T-cell (primary cell): ENCODE results near the gene KRI1. TPM values are rescaled to one million over a fixed set of nuclear protein-coding genes. Genes with fewer than 3 reads are reported as not detected.

ENCODE experiments used
- ATAC-seq, 4 experiments: fragments of 200-7000 bp in 3 of 4; fragments of 150-1000 bp in 1 of 4; cut with Tn5 transposase; replicated peaks in 1 of 4; 1 replicate in 3 of 4; 2 replicates in 1 of 4; pipeline ENCODE4 v1.10.0; 2021; ENCODE audit warnings: moderate library complexity in 3 of 4, mild to moderate bottlenecking in 2 of 4, moderate number of reproducible peaks in 1 of 4
- CTCF ChIA-PET, 2 donors: fragments of 300-600 bp; sonication (Branson Sonifier 250); formaldehyde crosslinking; loops; one replicate each; lab custom pipeline; 2022; ENCODE audit warnings: antibody characterized with exemption in 2 of 2; lab: Charles Lee
- POLR2A ChIA-PET, 2 donors: fragments of 300-600 bp; sonication (Branson Sonifier 250); formaldehyde crosslinking; loops; one replicate each; lab custom pipeline; 2022; ENCODE audit warnings: antibody characterized with exemption in 2 of 2; lab: Charles Lee
- DNase-seq, 35 experiments: peaks; one replicate each; pipeline versions ENCODE4 v3.0.0 to v3.0.0-alpha.2; 2013 to 2023
- H3K27ac ChIP-seq: one replicate; pipeline ENCODE4 v1.5.1; 2013; ENCODE audit warnings: low read length
- H3K27me3 ChIP-seq, 2 experiments: replicated peaks in 1 of 2; 1 replicate in 1 of 2; 2 replicates in 1 of 2; pipeline versions ENCODE4 v1.6.1 to v1.7.0; 2013; ENCODE audit warnings: low read length in 1 of 2, mixed read lengths in 1 of 2; ENCODE audit not compliant: control insufficient read depth in 2 of 2, insufficient read depth in 2 of 2; ENCODE audit errors: extremely low read depth in 1 of 2
- H3K36me3 ChIP-seq, 2 donors: 1 replicate in 1 of 2; 2 replicates in 1 of 2; pipeline versions ENCODE4 v1.6.1 to v1.7.0; 2013; ENCODE audit warnings: low read length in 1 of 2; ENCODE audit not compliant: control insufficient read depth in 2 of 2, insufficient read depth in 1 of 2; ENCODE audit errors: extremely low read depth in 1 of 2
- H3K4me1 ChIP-seq, 2 experiments: 1 replicate in 1 of 2; 2 replicates in 1 of 2; pipeline versions ENCODE4 v1.6.1 to v1.7.0; 2013; ENCODE audit warnings: low read length in 2 of 2, mixed read lengths in 1 of 2; ENCODE audit not compliant: insufficient read depth in 2 of 2, control insufficient read depth in 1 of 2; ENCODE audit errors: extremely low read depth in 1 of 2
- H3K4me3 ChIP-seq, 2 donors: 1 replicate in 1 of 2; 2 replicates in 1 of 2; pipeline versions ENCODE4 v1.5.1 to v1.7.0; 2013; ENCODE audit warnings: mild to moderate bottlenecking in 2 of 2, low read length in 1 of 2, moderate library complexity in 1 of 2; ENCODE audit not compliant: control insufficient read depth in 1 of 2; ENCODE audit errors: extremely low read depth in 1 of 2
- H3K9me3 ChIP-seq: 2 replicates; pipeline ENCODE4 v1.7.0; 2013
- H3K27ac Mint-ChIP-seq, 2 donors: one replicate each; pipeline ENCODE4 v1.8.0; 2020 to 2021; ENCODE audit warnings: mild to moderate bottlenecking in 2 of 2, mixed read lengths in 2 of 2
- H3K27me3 Mint-ChIP-seq, 2 donors: one replicate each; pipeline ENCODE4 v1.8.0; 2021 to 2022; ENCODE audit warnings: mixed read lengths in 2 of 2
- H3K36me3 Mint-ChIP-seq: one replicate; pipeline ENCODE4 v1.8.0; 2021; ENCODE audit warnings: mixed read lengths
- H3K4me1 Mint-ChIP-seq, 3 donors: one replicate each; pipeline ENCODE4 v1.8.0; 2020 to 2022; ENCODE audit warnings: mixed read lengths in 3 of 3, mild to moderate bottlenecking in 1 of 3
- H3K4me3 Mint-ChIP-seq, 3 donors: one replicate each; pipeline ENCODE4 v1.8.0; 2020 to 2022; ENCODE audit warnings: mild to moderate bottlenecking in 3 of 3, mixed read lengths in 3 of 3, moderate library complexity in 3 of 3
- H3K9me3 Mint-ChIP-seq, 3 donors: one replicate each; pipeline ENCODE4 v1.8.0; 2020 to 2022; ENCODE audit warnings: mixed read lengths in 3 of 3
- WGBS: methylation state at CpG from one replicate; pipeline ENCODE4 v1.1.5; 2013; ENCODE audit warnings: missing lambda C conversion rate; ENCODE audit not compliant: insufficient coverage; 5-methylcytosine and 5-hydroxymethylcytosine counted together
- total RNA-seq, 35 experiments: library from RNA in 6 of 35; stranded (reverse) in 6 of 35; fragments of 120-200 nt in 1 of 35; gene quantifications; one replicate each; pipeline versions ENCODE4 v1.2.1 to v1.2.4 and lab custom pipeline; 2013 to 2026

Gene KRI1
- total RNA-seq, 5 donors from 2014 or later (not counting 1 experiment from before 2014, with no cell fraction given): 50.9 to 94.8 (median 79.1) TPM

DNA sequence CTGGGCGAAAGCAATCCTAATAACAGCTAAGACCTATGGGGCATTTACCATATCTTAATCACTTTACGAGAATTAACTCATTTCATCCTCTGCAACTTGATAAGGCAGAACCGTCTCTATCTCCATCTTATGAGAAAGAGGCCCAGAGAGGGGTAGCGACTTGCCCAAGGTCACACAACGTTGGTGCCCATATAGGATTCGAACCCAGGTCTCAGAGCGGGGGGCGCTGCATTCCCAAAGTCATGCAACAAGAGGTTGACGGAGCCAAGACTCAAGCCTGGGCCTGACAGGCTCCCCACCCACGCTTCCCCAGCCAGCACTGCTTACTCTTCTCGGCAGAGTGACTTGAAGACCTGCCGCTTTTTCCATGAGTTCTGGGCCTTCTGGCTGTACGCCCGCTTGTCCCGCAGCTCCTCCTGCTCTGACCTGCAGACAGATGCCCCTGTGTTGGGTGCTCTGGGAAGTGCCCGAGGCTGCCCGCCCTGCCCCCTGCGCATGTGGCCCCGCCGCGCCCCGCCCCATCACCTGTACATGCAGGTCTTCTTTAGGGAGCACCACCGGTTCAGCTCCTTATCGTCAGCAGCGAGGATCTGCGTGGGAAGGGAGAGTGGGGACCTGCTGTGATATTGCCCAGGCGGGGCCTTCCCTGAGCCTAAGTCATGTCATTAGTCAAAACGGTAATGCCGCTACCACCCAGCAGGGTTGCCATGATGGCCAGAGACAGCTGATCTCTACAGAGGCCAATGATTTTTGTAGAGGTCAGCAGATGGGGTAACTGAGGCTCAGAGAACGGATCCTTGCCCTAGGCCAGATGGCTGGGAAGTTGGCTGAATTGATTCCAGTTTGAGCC is 10.8 kb downstream of the KRI1 start:
- peaks cover 40 to 58% (median 47%) of the 10 kb centered on the region in 3 donors for H3K4me1 Mint-ChIP-seq
- peaks cover 38 to 76% of the 10 kb centered on the region in 2 experiments for H3K4me1 ChIP-seq
- H3K9me3 ChIP-seq: no peaks in the 10 kb centered on the region
- H3K36me3 Mint-ChIP-seq: peaks cover 26% of the 10 kb centered on the region
- CTCF ChIA-PET: interaction anchor here in 1 of 2 donors (1.0 to 1.1 kb wide), 2 partner anchors 14 to 47 kb away, joined by 3 read pairs; no protein-coding TSS in a partner anchor
- no peaks in the 10 kb centered on the region for H3K27me3 Mint-ChIP-seq
- H3K27ac ChIP-seq: peak overlapping the region; percentile 73
- no peaks in the 10 kb centered on the region for H3K27me3 ChIP-seq
- H3K27ac Mint-ChIP-seq: peak overlapping the region; percentile 94 to 96
- DNase-seq (no peak), ATAC-seq (no peak)
- H3K36me3 ChIP-seq: peaks cover 36 to 76% of the 10 kb centered on the region in 2 donors
- POLR2A ChIA-PET: interaction anchor here in 1 of 2 donors (0.5 to 0.8 kb wide), 2 partner anchors 10 to 138 kb away, joined by 3 to 7 read pairs; no protein-coding TSS in a partner anchor
- H3K4me3 ChIP-seq: no peak overlapping the region
- peak overlapping the region in 1 of 3 donors; percentile 74 for H3K4me3 Mint-ChIP-seq
- WGBS: 82% methylated on average over 27 of the region's 30 CpGs
- H3K9me3 Mint-ChIP-seq: no peaks in the 10 kb centered on the region

DNA sequence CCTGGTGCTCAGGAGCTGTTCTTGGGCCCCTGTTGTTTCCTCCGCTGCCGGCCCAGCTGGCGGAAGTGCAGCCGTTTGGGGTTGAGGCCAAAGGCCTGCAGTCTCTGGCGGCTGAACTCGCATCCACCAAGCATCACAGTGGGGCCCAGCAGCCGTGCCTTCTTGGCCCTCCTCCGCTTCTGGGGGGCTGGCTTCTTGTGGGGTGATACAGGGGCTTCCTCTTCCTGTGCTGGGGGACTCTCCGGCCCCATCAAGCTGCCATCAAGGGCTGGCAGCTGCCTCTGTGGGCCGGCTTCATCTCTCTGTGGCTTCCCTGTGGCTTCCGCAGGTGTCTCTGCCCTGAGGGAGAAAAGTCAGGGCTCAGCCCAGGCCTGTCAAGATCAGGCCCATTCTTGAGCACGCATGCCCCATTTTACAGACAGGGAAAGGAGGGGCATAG is 11.8 kb downstream of the KRI1 start:
- peaks cover 38 to 80% of the 10 kb centered on the region in 2 experiments for H3K4me1 ChIP-seq
- ChIA-PET POLR2A (interaction anchor here (0.5 to 1.0 kb wide), 4 partner anchors 11 to 64 kb away, joined by 3 to 9 read pairs (median 6); no protein-coding TSS in a partner anchor), CTCF (interaction anchor here in 1 of 2 donors (0.5 to 1.1 kb wide), 5 partner anchors 13 to 131 kb away, joined by 3 to 5 read pairs (median 3); no protein-coding TSS in a partner anchor)
- no peaks in the 10 kb centered on the region for H3K9me3 Mint-ChIP-seq
- ATAC-seq (peak; percentile 86 to 91 (median 88)), DNase-seq (peak; percentile 49 to 85 (median 63))
- no peaks in the 10 kb centered on the region for H3K9me3 ChIP-seq
- 7% methylated on average over 12 of the region's 12 CpGs for WGBS
- H3K36me3 ChIP-seq: peaks cover 35 to 76% of the 10 kb centered on the region in 2 donors
- H3K4me3 ChIP-seq: peak overlapping the region in 1 of 2 donors; percentile 8
- H3K27me3 ChIP-seq: no peaks in the 10 kb centered on the region
- peak overlapping the region; percentile 57 to 74 (median 66) for H3K4me3 Mint-ChIP-seq
- H3K36me3 Mint-ChIP-seq: peaks cover 23% of the 10 kb centered on the region
- H3K27ac ChIP-seq: peak overlapping the region; percentile 73
- peaks cover 40 to 58% (median 47%) of the 10 kb centered on the region in 3 donors for H3K4me1 Mint-ChIP-seq
- no peaks in the 10 kb centered on the region for H3K27me3 Mint-ChIP-seq
- H3K27ac Mint-ChIP-seq: peak overlapping the region; percentile 94 to 96

DNA sequence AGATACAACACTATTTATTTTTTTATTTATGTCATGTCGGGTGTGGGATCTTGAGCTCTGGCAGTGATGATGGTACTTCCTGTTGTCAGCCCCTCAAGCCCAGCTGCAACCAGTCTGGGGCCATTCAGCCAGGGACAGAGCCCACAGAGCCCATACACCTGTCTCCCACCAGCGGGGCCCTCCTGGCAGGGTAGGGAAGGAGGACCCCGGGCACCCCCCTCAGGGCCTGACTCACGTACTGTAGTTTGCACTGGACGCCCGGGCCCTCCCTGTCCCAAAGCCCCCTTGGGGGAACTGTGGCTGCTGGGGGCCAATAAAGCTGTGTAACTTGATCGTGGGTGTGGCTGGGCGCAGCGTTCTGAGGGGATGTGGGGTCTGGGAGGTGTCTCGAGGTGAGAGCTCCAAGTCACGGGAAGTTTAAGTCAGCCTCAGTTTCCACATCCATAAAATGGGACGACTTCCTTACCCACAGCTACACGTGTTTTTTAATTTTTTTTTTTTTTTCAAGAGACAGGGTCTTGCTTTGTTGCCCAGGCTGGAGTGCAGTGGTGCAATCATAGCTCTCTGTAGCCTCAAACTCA is 12.6 kb downstream of the KRI1 start:
- H3K27me3 Mint-ChIP-seq: no peaks in the 10 kb centered on the region
- peak overlapping the region in 2 of 3 donors; percentile 13 to 74 for H3K4me3 Mint-ChIP-seq
- H3K36me3 ChIP-seq: peaks cover 30 to 80% of the 10 kb centered on the region in 2 donors
- H3K27me3 ChIP-seq: no peaks in the 10 kb centered on the region
- ChIA-PET POLR2A (interaction anchor here (0.6 to 1.0 kb wide), 3 partner anchors 63 to 446 kb away, joined by 3 to 4 read pairs (median 4); no protein-coding TSS in a partner anchor), CTCF (interaction anchor here (0.6 to 1.1 kb wide), 4 partner anchors 15 to 215 kb away, joined by 3 read pairs; no protein-coding TSS in a partner anchor)
- peak in 2 of 35 experiments; percentile 13 to 29 for DNase-seq
- peaks cover 40 to 56% (median 46%) of the 10 kb centered on the region in 3 donors for H3K4me1 Mint-ChIP-seq
- H3K9me3 ChIP-seq: no peaks in the 10 kb centered on the region
- H3K27ac ChIP-seq: peak overlapping the region; percentile 73
- H3K9me3 Mint-ChIP-seq: no peaks in the 10 kb centered on the region
- peaks cover 38 to 80% of the 10 kb centered on the region in 2 experiments for H3K4me1 ChIP-seq
- peak overlapping the region; percentile 94 to 96 for H3K27ac Mint-ChIP-seq
- H3K36me3 Mint-ChIP-seq: peaks cover 19% of the 10 kb centered on the region
- H3K4me3 ChIP-seq: peak overlapping the region in 1 of 2 donors; percentile 27
- 27% methylated on average over 3 of the region's 13 CpGs for WGBS
- no peak for ATAC-seq

- CTCF ChIA-PET: interaction anchor here (0.7 to 1.1 kb wide), 4 partner anchors 15 to 214 kb away, joined by 3 read pairs; no protein-coding TSS in a partner anchor
- Mint-ChIP-seq H3K27ac (peak overlapping the region; percentile 94 to 96), H3K4me3 (peak overlapping the region in 1 of 3 donors; percentile 74), H3K4me1 (peaks cover 40 to 52% (median 44%) of the 10 kb centered on the region in 3 donors), H3K9me3 (no peaks in the 10 kb centered on the region), H3K27me3 (no peaks in the 10 kb centered on the region), H3K36me3 (peaks cover 16% of the 10 kb centered on the region)
- ATAC-seq: peak in 1 of 4 experiments; percentile 21
- Histone ChIP-seq H3K27ac (peak overlapping the region; percentile 73), H3K9me3 (no peaks in the 10 kb centered on the region), H3K27me3 (no peaks in the 10 kb centered on the region), H3K36me3 (peaks cover 24 to 76% of the 10 kb centered on the region in 2 donors), H3K4me3 (no peak overlapping the region), H3K4me1 (peaks cover 38 to 77% of the 10 kb centered on the region in 2 experiments)
- POLR2A ChIA-PET: no interaction called here
- WGBS: 88% methylated on average over 5 of the region's 12 CpGs
- DNase-seq: peak in 3 of 35 experiments; percentile 20 to 39 (median 35)
Measured at GRCh38 chr19:10552510-10553053, 13.2 kb downstream of the KRI1 start.

DNA sequence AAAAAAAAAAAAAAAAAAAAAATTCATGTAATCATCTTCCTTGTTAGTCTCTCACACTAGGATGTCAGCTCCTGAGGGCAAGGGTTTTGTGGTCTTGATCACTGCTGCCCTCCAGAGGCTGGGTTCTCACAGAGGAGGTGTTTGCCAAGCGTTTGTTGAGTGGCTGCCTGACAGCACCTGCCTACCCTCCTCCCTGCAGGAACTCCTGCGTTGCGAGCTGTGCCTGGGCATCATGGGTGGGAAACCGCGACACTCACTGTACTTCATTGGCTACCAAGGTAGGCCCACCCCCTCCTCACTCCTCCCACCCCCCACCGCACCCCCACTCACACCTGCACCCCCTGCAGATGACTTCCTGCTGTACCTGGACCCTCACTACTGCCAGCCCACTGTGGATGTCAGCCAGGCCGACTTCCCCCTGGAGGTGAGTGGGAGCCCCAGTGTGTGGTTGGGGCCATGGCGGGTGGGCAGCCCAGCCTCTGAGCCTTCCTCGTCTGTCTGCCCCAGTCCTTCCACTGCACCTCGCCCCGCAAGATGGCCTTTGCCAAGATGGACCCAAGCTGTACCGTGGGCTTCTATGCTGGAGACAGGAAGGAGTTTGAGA is 14.0 kb downstream of the KRI1 start:
- H3K4me3 Mint-ChIP-seq: no peak overlapping the region
- CTCF ChIA-PET: interaction anchor here (1.0 to 1.1 kb wide), 2 partner anchors 9 to 29 kb away, joined by 3 to 5 read pairs; partner anchors contain the start of gene ATG4D (in 1 of the 2)
- 83% methylated on average over 8 of the region's 12 CpGs for WGBS
- peak overlapping the region; percentile 73 for H3K27ac ChIP-seq
- no peaks in the 10 kb centered on the region for H3K27me3 ChIP-seq
- H3K9me3 ChIP-seq: no peaks in the 10 kb centered on the region
- H3K27me3 Mint-ChIP-seq: no peaks in the 10 kb centered on the region
- peak in 13 of 35 experiments; percentile 21 to 68 (median 42) for DNase-seq
- H3K4me1 Mint-ChIP-seq: peaks cover 44 to 55% (median 47%) of the 10 kb centered on the region in 3 donors
- no peak for ATAC-seq
- H3K36me3 Mint-ChIP-seq: peaks cover 19% of the 10 kb centered on the region
- no peaks in the 10 kb centered on the region for H3K9me3 Mint-ChIP-seq
- POLR2A ChIA-PET: no interaction called here
- no peak overlapping the region for H3K4me3 ChIP-seq
- H3K27ac Mint-ChIP-seq: peak overlapping the region; percentile 87 to 94
- peaks cover 38 to 76% of the 10 kb centered on the region in 2 experiments for H3K4me1 ChIP-seq
- peaks cover 23 to 75% of the 10 kb centered on the region in 2 donors for H3K36me3 ChIP-seq
